GM13977 (cell line): Measurements from ENCODE around the gene LRRN4CL.

Source experiments
- DNase-seq: peaks from one replicate; pipeline ENCODE4 v3.0.0; 2012; ENCODE audit warnings: low spot score
- in situ Hi-C: fragments of 300-500 bp; cut with MboI; formaldehyde crosslinking; loops from one replicate; pipeline ENCODE4 v1.12.0; 2022; ENCODE audit warnings: low sequenced_read_pairs, low pct_unique_long_range_greater_than_20kb, mixed read lengths, inconsistent platforms; ENCODE audit not compliant: unreplicated experiment
- TF ChIP-seq, protein P1 (sequence below): IDR thresholded peaks from 2 replicates; pipeline ENCODE4 v1.5.1; 2012; ENCODE audit warnings: mild to moderate bottlenecking, control low read depth; ENCODE audit not compliant: insufficient read depth; ENCODE audit errors: extremely low read depth, missing control alignments

Gene LRRN4CL

DNA sequence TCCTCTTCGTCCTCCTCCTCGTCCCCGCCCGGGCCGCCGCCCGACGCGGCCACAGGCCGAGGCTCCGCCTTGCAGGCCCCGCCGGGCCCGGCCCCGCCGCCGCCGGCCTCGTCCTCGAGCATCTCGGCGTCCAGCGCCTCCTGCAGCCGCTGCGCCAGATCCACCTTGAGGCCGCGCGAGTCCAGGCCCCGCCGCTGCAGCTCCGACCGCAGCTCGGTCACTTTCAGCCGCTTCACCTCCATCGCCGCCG lies 37.5 kb upstream of the LRRN4CL start:
- no peak for DNase-seq
- TF ChIP-seq, protein P1, sequence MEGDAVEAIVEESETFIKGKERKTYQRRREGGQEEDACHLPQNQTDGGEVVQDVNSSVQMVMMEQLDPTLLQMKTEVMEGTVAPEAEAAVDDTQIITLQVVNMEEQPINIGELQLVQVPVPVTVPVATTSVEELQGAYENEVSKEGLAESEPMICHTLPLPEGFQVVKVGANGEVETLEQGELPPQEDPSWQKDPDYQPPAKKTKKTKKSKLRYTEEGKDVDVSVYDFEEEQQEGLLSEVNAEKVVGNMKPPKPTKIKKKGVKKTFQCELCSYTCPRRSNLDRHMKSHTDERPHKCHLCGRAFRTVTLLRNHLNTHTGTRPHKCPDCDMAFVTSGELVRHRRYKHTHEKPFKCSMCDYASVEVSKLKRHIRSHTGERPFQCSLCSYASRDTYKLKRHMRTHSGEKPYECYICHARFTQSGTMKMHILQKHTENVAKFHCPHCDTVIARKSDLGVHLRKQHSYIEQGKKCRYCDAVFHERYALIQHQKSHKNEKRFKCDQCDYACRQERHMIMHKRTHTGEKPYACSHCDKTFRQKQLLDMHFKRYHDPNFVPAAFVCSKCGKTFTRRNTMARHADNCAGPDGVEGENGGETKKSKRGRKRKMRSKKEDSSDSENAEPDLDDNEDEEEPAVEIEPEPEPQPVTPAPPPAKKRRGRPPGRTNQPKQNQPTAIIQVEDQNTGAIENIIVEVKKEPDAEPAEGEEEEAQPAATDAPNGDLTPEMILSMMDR: no peak
- in situ Hi-C loops: no loop called here

DNA sequence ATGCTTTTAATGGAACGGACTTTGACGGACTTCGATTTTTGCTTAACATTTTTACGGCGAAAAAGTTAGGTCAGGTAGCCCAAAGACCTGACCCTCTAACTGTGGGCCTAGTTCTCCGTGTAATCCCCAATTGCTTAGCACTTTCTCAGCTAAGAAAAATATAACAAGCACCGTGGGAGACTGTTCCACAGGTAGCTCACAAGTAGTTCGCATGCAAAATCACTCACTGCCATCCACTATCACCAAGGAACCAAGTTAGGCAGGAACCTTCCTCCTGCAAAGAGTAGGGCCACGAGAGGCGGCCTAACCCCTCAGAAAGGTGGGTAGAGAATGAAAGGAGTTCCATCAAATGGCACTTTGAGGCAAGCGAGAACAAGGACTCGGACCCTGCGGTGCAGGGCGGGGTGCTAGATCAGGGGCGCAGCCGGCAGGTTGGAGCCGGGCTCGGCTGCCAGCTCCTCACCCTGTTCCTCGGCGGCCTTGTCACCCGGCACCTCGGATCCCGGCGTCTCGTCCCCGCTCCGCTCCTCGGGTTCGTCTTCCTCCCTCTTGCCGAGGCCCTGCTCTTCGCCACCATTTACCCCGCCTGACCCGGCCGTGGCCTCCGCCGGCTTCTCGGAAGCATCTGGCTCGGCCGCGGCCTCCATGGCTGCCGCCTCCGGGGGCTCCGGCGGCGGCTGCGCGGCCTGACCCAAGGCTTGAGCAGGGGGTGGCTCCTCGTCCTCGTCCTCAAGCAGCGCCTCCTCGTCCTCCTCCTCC lies 37.0 kb upstream of the LRRN4CL start:
- in situ Hi-C loops: no loop called here
- TF ChIP-seq, protein P1: no peak
- DNase-seq: no peak

DNA sequence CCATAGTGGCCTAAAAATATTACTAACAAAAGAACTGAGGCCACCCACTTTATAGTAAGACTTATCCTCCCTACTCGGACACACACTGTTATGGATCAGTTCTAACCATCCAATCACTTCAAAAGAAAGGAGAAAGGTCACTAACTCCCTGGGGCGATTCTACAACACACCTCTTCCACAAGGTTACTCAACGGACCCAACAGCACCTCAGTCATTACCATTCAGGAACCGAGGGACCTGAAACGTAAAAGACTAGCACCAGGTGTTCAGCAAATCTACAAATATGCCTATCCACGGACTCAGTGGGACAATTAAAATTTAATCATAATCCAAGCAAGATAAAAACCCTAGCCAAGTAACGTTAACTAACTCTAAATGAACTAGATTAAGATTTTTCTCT lies 36.3 kb upstream of the LRRN4CL start:
- in situ Hi-C loops: no loop called here
- no peak for DNase-seq
- TF ChIP-seq, protein P1: no peak

DNA sequence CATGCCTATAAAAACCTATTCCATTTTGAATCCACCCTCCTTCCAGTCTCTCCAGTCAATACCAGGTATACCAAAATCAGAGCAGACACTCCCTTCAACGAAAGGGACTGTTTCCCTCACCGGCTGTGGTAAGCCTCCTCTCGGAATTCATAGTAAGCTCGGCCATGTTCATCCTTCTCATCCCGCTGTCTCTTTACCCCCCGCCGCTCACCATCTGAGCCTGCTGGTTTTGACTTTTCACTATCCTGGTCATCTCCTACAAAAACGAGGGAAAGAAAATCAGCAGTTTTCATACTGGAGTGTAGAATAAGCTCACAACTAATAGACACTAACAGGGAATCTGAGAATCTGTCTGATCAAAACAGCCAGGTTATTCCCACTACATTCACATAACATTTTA lies 34.8 kb upstream of the LRRN4CL start:
- TF ChIP-seq, protein P1: no peak
- no peak for DNase-seq
- in situ Hi-C loops: no loop called here

DNA sequence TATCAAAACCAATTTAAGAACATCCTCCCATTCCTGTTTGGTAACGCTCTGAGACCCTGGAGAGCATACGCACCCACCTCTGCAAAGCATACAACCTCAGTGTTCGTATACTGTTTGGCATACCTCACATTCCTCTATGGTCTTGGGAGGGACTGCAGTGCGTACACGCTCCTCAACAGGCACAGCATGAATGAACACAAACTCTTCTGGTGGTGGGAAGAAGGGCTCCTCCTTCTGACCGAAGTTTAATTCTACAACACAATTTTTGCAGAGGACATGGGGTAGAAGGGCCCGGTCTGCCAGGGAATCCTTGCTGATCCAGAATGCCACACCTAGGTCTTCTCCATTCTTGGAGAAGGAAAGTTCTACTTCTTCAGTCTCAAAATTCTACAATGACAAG lies 32.7 kb upstream of the LRRN4CL start:
- no peak for DNase-seq
- in situ Hi-C loops: no loop called here
- TF ChIP-seq, protein P1: no peak

DNA sequence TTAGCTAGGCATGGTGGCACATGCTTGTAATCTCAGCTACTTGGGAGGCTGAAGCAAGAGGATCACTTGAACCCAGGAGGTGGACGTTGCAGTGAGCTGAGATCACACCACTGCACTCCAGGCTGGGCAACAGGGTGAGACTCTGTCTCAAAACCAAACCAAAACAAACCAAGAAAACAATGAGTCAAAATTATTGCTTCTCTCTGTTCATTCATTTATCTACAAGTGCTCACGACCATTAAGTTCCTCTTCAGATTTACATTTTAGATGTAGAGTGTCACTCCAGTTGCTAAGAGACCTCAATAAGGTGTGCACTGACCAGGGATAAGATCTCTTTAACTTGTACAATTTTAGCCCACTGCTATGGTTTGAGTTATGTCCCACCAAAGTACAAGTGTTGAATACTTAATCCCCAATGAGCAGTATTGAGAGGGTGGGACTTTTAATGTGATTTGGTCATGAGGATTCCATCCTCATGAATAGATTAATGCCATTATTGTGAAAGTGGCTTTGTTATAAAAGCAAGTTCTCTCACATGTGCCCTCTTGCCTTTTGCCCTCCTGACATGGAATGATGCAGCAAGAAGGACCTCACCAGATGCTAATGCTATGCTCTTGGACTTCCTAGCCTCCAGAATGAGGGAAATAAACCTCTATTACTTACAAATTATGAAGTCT lies 30.1 kb upstream of the LRRN4CL start:
- in situ Hi-C loops: no loop called here
- TF ChIP-seq, protein P1: no peak
- DNase-seq: no peak
